OCI-LY3 (cell line): ENCODE data around the gene CDC42EP5.
A peak's percentile ranks its signal among the peaks of the same experiment; 100 is the strongest.
"Not testable (repeated sequence)": the region's sequence is repeated elsewhere in the genome, so short reads cannot be mapped to it uniquely, and the experiment has no call there.

ENCODE experiments used
- H2AFZ ChIP-seq: fragments of 200-600, 300-600 bp; shearing (Covaris generic); 2 replicates; pipeline ENCODE4 v1.6.0; 2014; ENCODE audit warnings: antibody characterized with exemption, low read depth, low read length
- H3K27ac ChIP-seq: fragments of 200-600, 300-600 bp; sonication (generic); 2 replicates; pipeline ENCODE4 v1.5.1; 2014; ENCODE audit warnings: mild to moderate bottlenecking, low read length, moderate library complexity, mixed read lengths
- H3K27me3 ChIP-seq: fragments of 200-600, 300-600 bp; sonication (generic); 2 replicates; pipeline ENCODE4 v1.6.1; 2014; ENCODE audit warnings: low read depth, low read length, mixed read lengths
- H3K36me3 ChIP-seq: fragments of 200-600, 300-600 bp; sonication (generic); replicated peaks from 2 replicates; pipeline ENCODE3; 2014; ENCODE audit warnings: low read depth, low read length, mixed read lengths
- H3K4me1 ChIP-seq: fragments of 300-600, 200-600 bp; sonication (generic); 2 replicates; pipeline ENCODE4 v1.6.1; 2014; ENCODE audit warnings: low read length, mixed read lengths
- H3K4me2 ChIP-seq: fragments of 200-600, 300-600 bp; sonication (generic); 2 replicates; pipeline ENCODE4 v1.6.1; 2014; ENCODE audit warnings: low read length, mixed read lengths
- H3K4me3 ChIP-seq: fragments of 300-600, 200-600 bp; sonication (generic); 2 replicates; pipeline ENCODE4 v1.5.1; 2014; ENCODE audit warnings: antibody characterized with exemption, mild to moderate bottlenecking, low read length, moderate library complexity
- H3K79me2 ChIP-seq: fragments of 300-600, 200-600 bp; shearing (Covaris generic); 2 replicates; pipeline ENCODE4 v1.6.1; 2014; ENCODE audit warnings: mild to moderate bottlenecking, low read length, mixed read lengths
- H3K9ac ChIP-seq: fragments of 300-600, 200-600 bp; shearing (Covaris generic); 2 replicates; pipeline ENCODE4 v1.6.0; 2014; ENCODE audit warnings: mild to moderate bottlenecking, low read length, moderate library complexity
- H3K9me3 ChIP-seq: fragments of 200-600, 300-600 bp; shearing (Covaris generic); 2 replicates; pipeline ENCODE4 v1.6.1; 2014; ENCODE audit warnings: low read length, mixed read lengths; ENCODE audit not compliant: insufficient read depth
- H4K20me1 ChIP-seq: fragments of 200-600, 300-600 bp; sonication (generic); 2 replicates; pipeline ENCODE4 v1.6.1; 2016; ENCODE audit warnings: low read length, mixed read lengths; ENCODE audit not compliant: insufficient read depth
- CTCF ChIP-seq: fragments of 200-600, 300-600 bp; sonication (generic); IDR thresholded peaks from 2 replicates; pipeline ENCODE4 v1.5.1; 2014; ENCODE audit warnings: antibody characterized with exemption, low read length, low read depth
- EZH2phosphoT487 ChIP-seq: fragments of 200-600 bp; shearing (Covaris generic); IDR thresholded peaks from 2 replicates; pipeline ENCODE4 v1.6.1; 2018; ENCODE audit warnings: antibody characterized with exemption, mixed run types, low read depth

CDC42EP5 gene

GRCh38 chr19:54518844-54519243, 45.7 kb upstream of the CDC42EP5 start:
- Histone ChIP-seq H2AFZ (no peak overlapping the region), H3K4me1 (peaks cover 59% of the 10 kb centered on the region), H3K27ac (peak overlapping the region; percentile 42), H3K4me3 (peak overlapping the region; percentile 13), H3K9me3 (no peaks in the 10 kb centered on the region), H3K36me3 (no peaks in the 10 kb centered on the region), H3K27me3 (peaks cover 66% of the 10 kb centered on the region), H3K9ac (no peak overlapping the region), H3K79me2 (no peaks in the 10 kb centered on the region), H3K4me2 (peak overlapping the region; percentile 73), H4K20me1 (peaks cover 18% of the 10 kb centered on the region; the same call in 1 of the 2 replicates)
- no peak for TF ChIP-seq CTCF
- no peak for TF ChIP-seq EZH2phosphoT487

GRCh38 chr19:54517483-54517882, 44.4 kb upstream of the CDC42EP5 start:
- TF ChIP-seq EZH2phosphoT487 (no peak), CTCF (no peak)
- H2AFZ ChIP-seq: no peak overlapping the region
- no peak overlapping the region for H3K9ac ChIP-seq
- H3K4me3 ChIP-seq: no peak overlapping the region
- H3K27ac ChIP-seq: no peak overlapping the region
- no peaks in the 10 kb centered on the region for H3K9me3 ChIP-seq
- H4K20me1 ChIP-seq: peaks cover 18% of the 10 kb centered on the region; the same call in 1 of the 2 replicates
- peaks cover 63% of the 10 kb centered on the region for H3K27me3 ChIP-seq
- peaks cover 50% of the 10 kb centered on the region for H3K4me1 ChIP-seq
- H3K4me2 ChIP-seq: no peak overlapping the region
- H3K36me3 ChIP-seq: no peaks in the 10 kb centered on the region
- H3K79me2 ChIP-seq: no peaks in the 10 kb centered on the region

GRCh38 chr19:54515156-54515555, 42.1 kb upstream of the CDC42EP5 start:
- Histone ChIP-seq H3K36me3 (no peaks in the 10 kb centered on the region), H3K9ac (no peak overlapping the region), H3K4me3 (no peak overlapping the region), H3K9me3 (no peaks in the 10 kb centered on the region), H3K4me2 (no peak overlapping the region), H4K20me1 (peaks cover 18% of the 10 kb centered on the region; the same call in 1 of the 2 replicates), H3K27ac (no peak overlapping the region), H3K27me3 (peaks cover 49% of the 10 kb centered on the region), H3K4me1 (peaks cover 26% of the 10 kb centered on the region), H2AFZ (no peak overlapping the region), H3K79me2 (no peaks in the 10 kb centered on the region)
- TF ChIP-seq EZH2phosphoT487 (no peak), CTCF (no peak)

GRCh38 chr19:54509200-54509940, 36.3 kb upstream of the CDC42EP5 start:
- not testable (repeated sequence) for H3K79me2 ChIP-seq, H4K20me1 ChIP-seq, H3K9ac ChIP-seq, H3K9me3 ChIP-seq, H3K4me3 ChIP-seq, H3K36me3 ChIP-seq, H3K27ac ChIP-seq, H2AFZ ChIP-seq
- peaks cover 24% of the 10 kb centered on the region for H3K4me1 ChIP-seq
- peaks cover 25% of the 10 kb centered on the region for H3K27me3 ChIP-seq
- 0 out of 2 replicates have a peak overlapping the region, but pooled peaks have one; percentile 36 for H3K4me2 ChIP-seq

GRCh38 chr19:54508487-54508886, 35.4 kb upstream of the CDC42EP5 start:
- H3K4me3 ChIP-seq, H3K36me3 ChIP-seq, H4K20me1 ChIP-seq, H2AFZ ChIP-seq, H3K9me3 ChIP-seq, H3K9ac ChIP-seq, H3K4me2 ChIP-seq, H3K79me2 ChIP-seq, H3K27ac ChIP-seq: not testable (repeated sequence)
- peaks cover 25% of the 10 kb centered on the region; the same call in 1 of the 2 replicates for H3K27me3 ChIP-seq
- peaks cover 24% of the 10 kb centered on the region for H3K4me1 ChIP-seq
